ENCODE data around the gene GATB. TPM values are rescaled to one million over a fixed set of nuclear protein-coding genes. Genes with fewer than 3 reads are reported as not detected.

Gene GATB
- total RNA-seq, 2 donors from 2014 or later: 28.1 to 131 TPM

DNA sequence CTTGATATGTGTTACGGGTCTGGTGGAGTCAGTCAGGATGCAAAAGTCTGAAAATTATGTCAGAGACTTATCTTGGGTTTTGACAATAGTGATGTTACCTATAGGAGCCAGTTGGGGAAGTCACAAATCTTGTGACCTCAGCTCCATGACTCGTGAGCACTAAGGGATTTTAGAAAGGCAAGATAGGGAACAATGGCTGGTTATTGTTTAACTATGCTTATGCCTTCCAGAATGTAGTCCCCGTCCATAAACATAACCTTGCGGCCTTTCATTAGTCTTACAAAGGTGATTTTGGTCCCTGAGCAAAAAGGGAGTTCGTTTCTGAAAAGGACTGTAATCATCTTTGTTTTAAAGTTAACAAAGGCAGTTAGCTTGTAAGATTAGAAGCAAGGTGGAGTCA is 23.9 kb upstream of the GATB start:
- no peak overlapping the region for H3K4me3 ChIP-seq
- DNase-seq (ENCODE audit: low spot score): no peak

DNA sequence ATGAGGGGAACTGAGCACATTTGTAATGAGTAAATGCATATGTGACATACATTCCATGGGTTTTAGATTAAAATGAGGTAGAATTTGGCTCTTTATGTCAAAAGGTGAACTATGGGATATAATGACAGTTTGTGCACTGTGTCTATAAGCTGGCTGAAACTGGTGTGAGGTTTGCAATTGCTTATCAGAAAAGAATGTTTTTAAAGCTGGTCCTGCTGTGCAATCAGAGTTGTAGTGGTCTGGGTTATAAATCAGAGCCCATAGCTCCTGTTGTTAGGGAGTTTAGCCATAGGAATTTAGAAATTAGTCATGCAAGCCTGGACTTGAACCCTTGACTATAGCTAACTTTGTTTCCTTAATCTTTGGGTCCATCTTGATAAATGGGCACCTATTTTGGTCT is 23.1 kb upstream of the GATB start:
- no peak overlapping the region for H3K27ac ChIP-seq
- H3K36me3 ChIP-seq: no peaks in the 10 kb centered on the region
- H3K4me3 ChIP-seq: no peak overlapping the region
- H3K27me3 ChIP-seq: no peaks in the 10 kb centered on the region
- TF ChIP-seq CTCF (IDR thresholded peaks at IDR 0.05): no peak
- peaks cover 0 to 11% of the 10 kb centered on the region in 2 donors for H3K4me1 ChIP-seq
- no peak for DNase-seq (ENCODE audit: low spot score)
- no peaks in the 10 kb centered on the region for H3K9me3 ChIP-seq

More for the DNA sequence above, 23.9 kb upstream of the GATB start:
- H3K9me3 ChIP-seq: no peaks in the 10 kb centered on the region
- no peak for TF ChIP-seq CTCF (IDR thresholded peaks at IDR 0.05)
- no peaks in the 10 kb centered on the region for H3K27me3 ChIP-seq
- no peaks in the 10 kb centered on the region for H3K36me3 ChIP-seq
- peaks cover 0 to 11% of the 10 kb centered on the region in 2 donors for H3K4me1 ChIP-seq
- H3K27ac ChIP-seq: no peak overlapping the region

DNA sequence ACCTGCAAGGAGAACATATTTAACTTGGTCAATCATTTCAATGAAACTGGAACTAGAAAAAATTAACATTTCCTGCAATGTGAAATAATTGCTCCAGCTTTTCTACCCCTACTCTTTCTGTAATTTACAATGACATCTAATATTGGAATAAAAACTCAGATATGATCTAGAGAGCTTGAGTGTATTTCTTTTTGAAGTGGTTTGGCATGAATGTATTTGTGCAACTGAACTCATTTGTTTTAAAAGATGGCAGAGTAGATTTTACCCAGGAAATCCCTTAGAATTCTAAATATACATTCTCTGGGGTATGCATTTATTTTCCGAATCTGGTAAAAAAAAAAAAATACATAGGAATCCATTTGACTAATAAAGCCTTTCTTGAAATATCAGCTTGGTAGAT is 21.5 kb upstream of the GATB start:
- H3K9me3 ChIP-seq: no peaks in the 10 kb centered on the region
- no peak for DNase-seq (ENCODE audit: low spot score)
- H3K4me1 ChIP-seq: peaks cover 0 to 11% of the 10 kb centered on the region in 2 donors
- no peaks in the 10 kb centered on the region for H3K27me3 ChIP-seq
- no peak overlapping the region for H3K4me3 ChIP-seq
- peak overlapping the region in 1 of 2 donors; percentile 76 for H3K27ac ChIP-seq
- H3K36me3 ChIP-seq: no peaks in the 10 kb centered on the region
- no peak for TF ChIP-seq CTCF (IDR thresholded peaks at IDR 0.05)

- Histone ChIP-seq H3K4me1 (peaks cover 0 to 11% of the 10 kb centered on the region in 2 donors), H3K27ac (peak overlapping the region; percentile 57 to 76), H3K4me3 (no peak overlapping the region), H3K9me3 (no peaks in the 10 kb centered on the region), H3K36me3 (no peaks in the 10 kb centered on the region), H3K27me3 (no peaks in the 10 kb centered on the region)
- TF ChIP-seq CTCF (IDR thresholded peaks at IDR 0.05): no peak
- DNase-seq (ENCODE audit: low spot score): no peak
Observed at GRCh38 chr4:151781026-151781425, 20.2 kb upstream of the GATB start.

- H3K4me1 ChIP-seq: peaks cover 0 to 7% of the 10 kb centered on the region in 2 donors
- no peak for TF ChIP-seq CTCF (IDR thresholded peaks at IDR 0.05)
- H3K36me3 ChIP-seq: no peaks in the 10 kb centered on the region
- H3K9me3 ChIP-seq: peaks cover 0 to 18% of the 10 kb centered on the region in 2 donors
- no peaks in the 10 kb centered on the region for H3K27me3 ChIP-seq
- DNase-seq (ENCODE audit: low spot score): no peak
- no peak overlapping the region for H3K4me3 ChIP-seq
- H3K27ac ChIP-seq: no peak overlapping the region
Observed at GRCh38 chr4:151777471-151777870, 16.7 kb upstream of the GATB start.

DNA sequence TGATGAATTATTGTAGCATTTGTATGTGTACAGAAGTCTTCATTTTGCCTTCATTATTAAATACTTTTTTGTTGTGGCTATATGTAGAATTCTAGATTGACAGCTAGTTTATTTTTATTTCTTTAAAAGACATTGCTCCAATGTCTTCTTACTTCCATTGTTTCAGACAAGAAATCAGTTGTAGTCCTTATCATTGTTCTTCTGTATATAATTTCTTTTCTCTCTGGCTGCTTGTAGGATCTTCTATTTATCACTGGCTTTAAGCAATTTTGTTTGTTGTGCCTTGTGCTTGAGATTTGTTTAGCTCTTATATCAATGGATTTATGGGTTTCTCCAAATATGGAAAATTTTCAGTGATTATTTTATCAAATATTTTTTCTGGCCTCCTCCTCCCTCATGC is 13.5 kb upstream of the GATB start:
- DNase-seq (ENCODE audit: low spot score): no peak
- H3K4me1 ChIP-seq: peaks cover 0 to 4% of the 10 kb centered on the region in 2 donors
- H3K9me3 ChIP-seq: peaks cover 0 to 18% of the 10 kb centered on the region in 2 donors
- no peak overlapping the region for H3K27ac ChIP-seq
- H3K36me3 ChIP-seq: no peaks in the 10 kb centered on the region
- H3K27me3 ChIP-seq: no peaks in the 10 kb centered on the region
- no peak for TF ChIP-seq CTCF (IDR thresholded peaks at IDR 0.05)
- H3K4me3 ChIP-seq: no peak overlapping the region

Data from right atrium auricular region (tissue), 2 donors.